Measurements from ENCODE around the gene MTFR2.

DNA sequence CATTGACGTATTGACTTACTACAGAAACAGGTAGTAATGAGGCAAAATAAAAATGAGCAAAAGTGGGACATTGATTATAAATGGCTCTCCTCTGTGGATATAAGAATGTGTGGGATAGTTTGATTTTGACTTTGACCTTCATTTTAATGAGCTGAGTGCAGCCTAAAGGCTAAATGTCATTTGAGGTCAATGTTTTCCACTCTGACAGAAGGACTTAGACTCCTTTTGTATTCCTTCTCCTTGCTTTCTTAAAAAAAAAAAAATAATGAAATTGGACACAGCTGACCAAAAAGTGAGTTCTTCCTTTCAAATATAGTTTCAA, 68.6 kb downstream of the MTFR2 start:
- TF ChIP-seq, protein P1, sequence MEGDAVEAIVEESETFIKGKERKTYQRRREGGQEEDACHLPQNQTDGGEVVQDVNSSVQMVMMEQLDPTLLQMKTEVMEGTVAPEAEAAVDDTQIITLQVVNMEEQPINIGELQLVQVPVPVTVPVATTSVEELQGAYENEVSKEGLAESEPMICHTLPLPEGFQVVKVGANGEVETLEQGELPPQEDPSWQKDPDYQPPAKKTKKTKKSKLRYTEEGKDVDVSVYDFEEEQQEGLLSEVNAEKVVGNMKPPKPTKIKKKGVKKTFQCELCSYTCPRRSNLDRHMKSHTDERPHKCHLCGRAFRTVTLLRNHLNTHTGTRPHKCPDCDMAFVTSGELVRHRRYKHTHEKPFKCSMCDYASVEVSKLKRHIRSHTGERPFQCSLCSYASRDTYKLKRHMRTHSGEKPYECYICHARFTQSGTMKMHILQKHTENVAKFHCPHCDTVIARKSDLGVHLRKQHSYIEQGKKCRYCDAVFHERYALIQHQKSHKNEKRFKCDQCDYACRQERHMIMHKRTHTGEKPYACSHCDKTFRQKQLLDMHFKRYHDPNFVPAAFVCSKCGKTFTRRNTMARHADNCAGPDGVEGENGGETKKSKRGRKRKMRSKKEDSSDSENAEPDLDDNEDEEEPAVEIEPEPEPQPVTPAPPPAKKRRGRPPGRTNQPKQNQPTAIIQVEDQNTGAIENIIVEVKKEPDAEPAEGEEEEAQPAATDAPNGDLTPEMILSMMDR (conservative IDR thresholded peaks at IDR 0.05) = no peak
- TF ChIP-seq EZH2 (IDR thresholded peaks at IDR 0.05; ENCODE audit: low read depth) = no peak

Data from PC-9 (cell line).